GM23338 (cell line): ENCODE results near the gene C20orf204. TPM values are rescaled to one million over a fixed set of nuclear protein-coding genes. Genes with fewer than 3 reads are reported as not detected.

ENCODE experiments used
- ATAC-seq: fragments of 200-7000 bp; cut with Tn5 transposase; 3 replicates; pipeline ENCODE4 v1.9.1; 2020
- DNase-seq: peaks from one replicate; pipeline ENCODE4 v3.0.0-alpha.2; 2015; ENCODE audit warnings: low spot score
- H2AFZ ChIP-seq: fragments of 200-600 bp; sonication (generic); 2 replicates; pipeline ENCODE4 v1.8.0; 2016; ENCODE audit warnings: antibody characterized with exemption, mild to moderate bottlenecking, moderate library complexity
- H3F3A ChIP-seq: fragments of 200-600 bp; sonication (generic); replicated peaks from 2 replicates; pipeline ENCODE4 v1.8.0; 2017; ENCODE audit warnings: antibody characterized with exemption, mixed run types, low read depth
- H3K27ac ChIP-seq: fragments of 200-600 bp; sonication (generic); 2 replicates; pipeline ENCODE4 v1.6.1; 2016; ENCODE audit warnings: low read depth
- H3K27me3 ChIP-seq: fragments of 200-600 bp; sonication (generic); 2 replicates; pipeline ENCODE4 v1.8.0; 2016; ENCODE audit warnings: mild to moderate bottlenecking, mixed run types, moderate library complexity; ENCODE audit not compliant: insufficient read depth
- H3K36me3 ChIP-seq: fragments of 200-600 bp; sonication (generic); 2 replicates; pipeline ENCODE4 v1.8.0; 2016; ENCODE audit warnings: mild to moderate bottlenecking; ENCODE audit not compliant: insufficient read depth
- H3K4me1 ChIP-seq: fragments of 200-600 bp; sonication (generic); 2 replicates; pipeline ENCODE4 v1.8.0; 2016; ENCODE audit warnings: mild to moderate bottlenecking, moderate library complexity; ENCODE audit not compliant: insufficient read depth
- H3K4me2 ChIP-seq: fragments of 200-600 bp; sonication (generic); 2 replicates; pipeline ENCODE4 v1.7.1; 2017; ENCODE audit warnings: mixed run types
- H3K4me3 ChIP-seq: fragments of 200-600 bp; sonication (generic); 2 replicates; pipeline ENCODE4 v1.6.1; 2016; ENCODE audit warnings: mixed run types
- H3K79me2 ChIP-seq: fragments of 200-600 bp; sonication (generic); replicated peaks from 2 replicates; pipeline ENCODE4 v1.8.0; 2017; ENCODE audit warnings: mild to moderate bottlenecking; ENCODE audit not compliant: insufficient read depth
- H3K9me2 ChIP-seq: fragments of 200-600 bp; sonication (generic); 2 replicates; pipeline ENCODE4 v1.8.0; 2017; ENCODE audit not compliant: insufficient read depth
- H4K20me1 ChIP-seq: fragments of 200-600 bp; sonication (generic); replicated peaks from 2 replicates; pipeline ENCODE4 v1.8.0; 2017; ENCODE audit warnings: mild to moderate bottlenecking; ENCODE audit not compliant: insufficient read depth
- H3K27ac Mint-ChIP-seq: 2 replicates; pipeline ENCODE4 v1.8.0; 2020; ENCODE audit warnings: inconsistent platforms, mild to moderate bottlenecking, moderate library complexity, mixed read lengths
- H3K27me3 Mint-ChIP-seq: 3 replicates; pipeline ENCODE4 v1.8.0; 2022; ENCODE audit warnings: low read depth, mild to moderate bottlenecking, moderate library complexity, mixed read lengths, inconsistent platforms; ENCODE audit not compliant: insufficient read depth, poor library complexity
- H3K36me3 Mint-ChIP-seq: 3 replicates; pipeline ENCODE4 v1.8.0; 2021; ENCODE audit warnings: low read depth, mild to moderate bottlenecking, inconsistent platforms, moderate library complexity, mixed read lengths
- H3K4me1 Mint-ChIP-seq: 3 replicates; pipeline ENCODE4 v1.8.0; 2020; ENCODE audit warnings: mild to moderate bottlenecking, inconsistent platforms, mixed read lengths
- H3K4me3 Mint-ChIP-seq: 3 replicates; pipeline ENCODE4 v1.8.0; 2021; ENCODE audit warnings: moderate library complexity, mild to moderate bottlenecking, inconsistent platforms, mixed read lengths
- H3K9me3 Mint-ChIP-seq: 3 replicates; pipeline ENCODE4 v1.8.0; 2020; ENCODE audit warnings: moderate library complexity, mild to moderate bottlenecking, inconsistent platforms, mixed read lengths
- CTCF ChIP-seq, 2 experiments: fragments of 200-600 bp in 1 of 2; sonication (generic) in 1 of 2; conservative IDR thresholded peaks; 2 replicates each; pipeline versions ENCODE4 v1.5.1 to v1.6.1; 2016 to 2017; ENCODE audit warnings: antibody characterized with exemption in 2 of 2, low read depth in 2 of 2, mild to moderate bottlenecking in 2 of 2, moderate library complexity in 1 of 2
- ETS1 ChIP-seq: IDR thresholded peaks from 2 replicates; pipeline ENCODE4 v1.6.1; 2016; ENCODE audit warnings: antibody characterized with exemption
- EZH2 ChIP-seq: fragments of 200-600 bp; sonication (generic); IDR thresholded peaks from one replicate; pipeline ENCODE4 v1.8.0; 2017; ENCODE audit warnings: antibody characterized with exemption, mild to moderate bottlenecking, low read depth; ENCODE audit not compliant: unreplicated experiment
- EZH2phosphoT487 ChIP-seq: fragments of 200-600 bp; sonication (generic); IDR thresholded peaks from one replicate; pipeline ENCODE4 v1.8.1; 2018; ENCODE audit warnings: antibody characterized with exemption; ENCODE audit not compliant: unreplicated experiment
- JUNB ChIP-seq: IDR thresholded peaks from one replicate; pipeline ENCODE4 v1.6.1; 2016; ENCODE audit warnings: antibody characterized with exemption; ENCODE audit not compliant: unreplicated experiment
- POLR2AphosphoS5 ChIP-seq: IDR thresholded peaks from 2 replicates; pipeline ENCODE4 v1.6.1; 2016; ENCODE audit warnings: antibody characterized with exemption, low read depth
- ZNF114 ChIP-seq: fragments of 250-450 bp; sonication (Bioruptor Pico); IDR thresholded peaks from 2 replicates; pipeline ENCODE4 v1.5.0; 2020; ENCODE audit warnings: mild to moderate bottlenecking, moderate library complexity
- ZNF331 ChIP-seq: fragments of 250-450 bp; sonication (Bioruptor Pico); IDR thresholded peaks from 2 replicates; pipeline ENCODE4 v1.5.0; 2020; ENCODE audit warnings: low read depth, mild to moderate bottlenecking, moderate library complexity
- ZNF462 ChIP-seq: fragments of 250-450 bp; sonication (Bioruptor Pico); IDR thresholded peaks from 2 replicates; pipeline ENCODE4 v1.5.0; 2020; ENCODE audit warnings: mild to moderate bottlenecking, moderate library complexity
- polyA plus RNA-seq: library from polyadenylated mRNA; unstranded; fragments of >200 nt; fragmentation: Nextera tagmentation; extraction: Ambion mirVana; gene quantifications from 2 replicates; pipeline ENCODE4 v1.2.1, GENCODE V29; 2016
- total RNA-seq: library from RNA; depleted of rRNA; stranded (reverse); fragments of >200 nt; shearing (Covaris generic); gene quantifications from 2 replicates; pipeline ENCODE4 v1.2.3, GENCODE V29; 2014
- TF ChIP-seq, protein P1 (sequence below): IDR thresholded peaks from one replicate; pipeline ENCODE4 v1.6.1; 2018; ENCODE audit warnings: antibody characterized with exemption; ENCODE audit not compliant: unreplicated experiment

C20orf204 gene
- total and polyA plus RNA-seq, 2 experiments from 2014 or later, result 0.73 to 0.82 TPM

GRCh38 chr20:64029293-64030117 is 6.5 kb upstream of the C20orf204 start:
- Mint-ChIP-seq H3K36me3 (peaks cover 58% of the 10 kb centered on the region), H3K4me3 (no peak overlapping the region), H3K9me3 (no peaks in the 10 kb centered on the region), H3K27ac (no peak overlapping the region), H3K27me3 (peaks cover 8% of the 10 kb centered on the region), H3K4me1 (no peaks in the 10 kb centered on the region; the same call in 2 of the 3 replicates)
- H3K9me2 ChIP-seq, result no peaks in the 10 kb centered on the region
- H3K27ac ChIP-seq, result no peak overlapping the region
- H2AFZ ChIP-seq, result no peak overlapping the region
- no peak overlapping the region for H3K4me2 ChIP-seq
- H3K79me2 ChIP-seq, result no peaks in the 10 kb centered on the region
- TF ChIP-seq ZNF462, result no peak
- TF ChIP-seq EZH2phosphoT487, result no peak
- TF ChIP-seq EZH2, result no peak
- TF ChIP-seq POLR2AphosphoS5, result no peak
- no peak for TF ChIP-seq CTCF (conservative IDR thresholded peaks at IDR 0.05; ENCODE audit: low read depth in 2 of 2)
- no peak for TF ChIP-seq JUNB
- no peak for TF ChIP-seq ZNF331
- TF ChIP-seq, protein P1, sequence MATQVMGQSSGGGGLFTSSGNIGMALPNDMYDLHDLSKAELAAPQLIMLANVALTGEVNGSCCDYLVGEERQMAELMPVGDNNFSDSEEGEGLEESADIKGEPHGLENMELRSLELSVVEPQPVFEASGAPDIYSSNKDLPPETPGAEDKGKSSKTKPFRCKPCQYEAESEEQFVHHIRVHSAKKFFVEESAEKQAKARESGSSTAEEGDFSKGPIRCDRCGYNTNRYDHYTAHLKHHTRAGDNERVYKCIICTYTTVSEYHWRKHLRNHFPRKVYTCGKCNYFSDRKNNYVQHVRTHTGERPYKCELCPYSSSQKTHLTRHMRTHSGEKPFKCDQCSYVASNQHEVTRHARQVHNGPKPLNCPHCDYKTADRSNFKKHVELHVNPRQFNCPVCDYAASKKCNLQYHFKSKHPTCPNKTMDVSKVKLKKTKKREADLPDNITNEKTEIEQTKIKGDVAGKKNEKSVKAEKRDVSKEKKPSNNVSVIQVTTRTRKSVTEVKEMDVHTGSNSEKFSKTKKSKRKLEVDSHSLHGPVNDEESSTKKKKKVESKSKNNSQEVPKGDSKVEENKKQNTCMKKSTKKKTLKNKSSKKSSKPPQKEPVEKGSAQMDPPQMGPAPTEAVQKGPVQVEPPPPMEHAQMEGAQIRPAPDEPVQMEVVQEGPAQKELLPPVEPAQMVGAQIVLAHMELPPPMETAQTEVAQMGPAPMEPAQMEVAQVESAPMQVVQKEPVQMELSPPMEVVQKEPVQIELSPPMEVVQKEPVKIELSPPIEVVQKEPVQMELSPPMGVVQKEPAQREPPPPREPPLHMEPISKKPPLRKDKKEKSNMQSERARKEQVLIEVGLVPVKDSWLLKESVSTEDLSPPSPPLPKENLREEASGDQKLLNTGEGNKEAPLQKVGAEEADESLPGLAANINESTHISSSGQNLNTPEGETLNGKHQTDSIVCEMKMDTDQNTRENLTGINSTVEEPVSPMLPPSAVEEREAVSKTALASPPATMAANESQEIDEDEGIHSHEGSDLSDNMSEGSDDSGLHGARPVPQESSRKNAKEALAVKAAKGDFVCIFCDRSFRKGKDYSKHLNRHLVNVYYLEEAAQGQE, result no peak
- TF ChIP-seq ZNF114, result no peak
- no peak for TF ChIP-seq ETS1
- no peaks in the 10 kb centered on the region for H3K4me1 ChIP-seq
- DNase-seq (no peak), ATAC-seq (no peak)
- no peaks in the 10 kb centered on the region for H4K20me1 ChIP-seq
- H3K27me3 ChIP-seq, result no peaks in the 10 kb centered on the region
- no peaks in the 10 kb centered on the region for H3F3A ChIP-seq
- no peak overlapping the region for H3K4me3 ChIP-seq
- peaks cover 5% of the 10 kb centered on the region; the same call in 1 of the 2 replicates for H3K36me3 ChIP-seq
